Epithelial cell of esophagus (primary cell): ENCODE results near the gene KIF26B.

Source experiments
- DNase-seq: peaks from one replicate; pipeline ENCODE4 v3.0.0; 2010; ENCODE audit warnings: low read depth
- H3K4me3 ChIP-seq: 2 replicates; pipeline ENCODE4 v1.5.1; 2011; ENCODE audit warnings: mild to moderate bottlenecking, low read length, control low read depth
- TF ChIP-seq, protein P1 (sequence below): IDR thresholded peaks from 2 replicates; pipeline ENCODE4 v1.5.1; 2011; ENCODE audit warnings: low read depth, mild to moderate bottlenecking, low read length, control low read depth, inconsistent platforms; ENCODE audit not compliant: insufficient read depth; ENCODE audit errors: missing control alignments

KIF26B gene

DNA sequence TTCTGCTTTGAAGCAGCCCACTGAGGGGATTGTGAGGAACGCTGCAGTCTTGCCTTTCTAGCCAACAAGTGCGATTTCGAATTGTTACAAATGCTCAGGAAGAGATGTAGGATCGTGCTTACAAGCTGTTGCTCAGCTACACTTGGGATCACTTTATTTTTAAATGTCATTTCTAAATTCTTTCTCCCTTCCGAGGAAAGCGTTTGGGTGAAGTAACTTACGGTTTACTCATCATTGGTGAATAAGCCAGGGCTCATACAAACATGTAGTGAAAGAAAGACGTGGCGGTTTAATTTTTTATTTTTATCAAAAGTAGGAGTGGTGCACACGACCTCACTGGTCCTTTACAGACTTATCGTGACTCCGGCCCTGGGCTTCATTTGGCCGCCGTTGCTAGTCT is 386.6 kb downstream of the KIF26B start:
- TF ChIP-seq, protein P1, sequence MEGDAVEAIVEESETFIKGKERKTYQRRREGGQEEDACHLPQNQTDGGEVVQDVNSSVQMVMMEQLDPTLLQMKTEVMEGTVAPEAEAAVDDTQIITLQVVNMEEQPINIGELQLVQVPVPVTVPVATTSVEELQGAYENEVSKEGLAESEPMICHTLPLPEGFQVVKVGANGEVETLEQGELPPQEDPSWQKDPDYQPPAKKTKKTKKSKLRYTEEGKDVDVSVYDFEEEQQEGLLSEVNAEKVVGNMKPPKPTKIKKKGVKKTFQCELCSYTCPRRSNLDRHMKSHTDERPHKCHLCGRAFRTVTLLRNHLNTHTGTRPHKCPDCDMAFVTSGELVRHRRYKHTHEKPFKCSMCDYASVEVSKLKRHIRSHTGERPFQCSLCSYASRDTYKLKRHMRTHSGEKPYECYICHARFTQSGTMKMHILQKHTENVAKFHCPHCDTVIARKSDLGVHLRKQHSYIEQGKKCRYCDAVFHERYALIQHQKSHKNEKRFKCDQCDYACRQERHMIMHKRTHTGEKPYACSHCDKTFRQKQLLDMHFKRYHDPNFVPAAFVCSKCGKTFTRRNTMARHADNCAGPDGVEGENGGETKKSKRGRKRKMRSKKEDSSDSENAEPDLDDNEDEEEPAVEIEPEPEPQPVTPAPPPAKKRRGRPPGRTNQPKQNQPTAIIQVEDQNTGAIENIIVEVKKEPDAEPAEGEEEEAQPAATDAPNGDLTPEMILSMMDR, result no peak
- H3K4me3 ChIP-seq, result no peak overlapping the region
- DNase-seq, result no peak

DNA sequence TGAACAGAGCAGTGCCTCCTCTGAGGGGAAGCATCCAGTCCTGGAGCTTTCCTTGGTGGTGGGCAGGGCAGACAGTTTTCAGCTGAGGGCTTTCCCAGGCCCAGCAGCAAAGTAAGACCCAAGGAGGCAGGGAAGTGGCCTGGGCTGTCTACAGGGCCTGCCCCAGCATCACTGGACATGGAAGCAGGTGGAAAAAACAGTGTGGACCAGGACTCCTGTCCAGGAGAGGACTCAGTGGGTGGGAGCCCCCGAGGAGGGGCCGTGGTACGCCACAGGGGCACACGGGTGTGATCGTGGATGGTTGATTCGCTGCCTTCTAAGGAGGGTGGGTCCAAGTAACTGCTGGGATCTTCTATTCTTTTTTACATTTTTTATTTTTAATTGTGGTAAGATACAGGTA is 387.6 kb downstream of the KIF26B start:
- DNase-seq, result no peak
- H3K4me3 ChIP-seq, result no peak overlapping the region
- TF ChIP-seq, protein P1, result no peak

DNA sequence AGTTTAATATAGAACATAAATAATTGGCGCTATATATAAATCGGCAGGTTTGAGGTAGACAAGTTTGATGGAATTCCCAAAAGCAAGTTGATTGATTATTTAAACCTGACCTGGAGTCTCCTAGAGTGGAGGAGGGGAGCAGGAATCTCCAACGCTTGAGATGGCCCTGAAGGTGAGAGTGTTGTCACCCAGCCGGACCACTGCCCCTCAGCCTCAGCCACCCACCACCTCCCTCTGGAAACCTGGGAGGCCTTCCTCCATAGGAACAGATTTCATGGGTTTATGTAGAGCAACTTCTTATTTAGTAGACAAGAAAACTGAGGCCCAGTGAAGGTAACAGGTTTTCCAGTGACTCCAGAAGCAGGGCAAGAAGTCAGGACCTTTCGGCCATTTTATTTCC is 389.5 kb downstream of the KIF26B start:
- TF ChIP-seq, protein P1, result no peak
- no peak overlapping the region for H3K4me3 ChIP-seq
- no peak for DNase-seq

DNA sequence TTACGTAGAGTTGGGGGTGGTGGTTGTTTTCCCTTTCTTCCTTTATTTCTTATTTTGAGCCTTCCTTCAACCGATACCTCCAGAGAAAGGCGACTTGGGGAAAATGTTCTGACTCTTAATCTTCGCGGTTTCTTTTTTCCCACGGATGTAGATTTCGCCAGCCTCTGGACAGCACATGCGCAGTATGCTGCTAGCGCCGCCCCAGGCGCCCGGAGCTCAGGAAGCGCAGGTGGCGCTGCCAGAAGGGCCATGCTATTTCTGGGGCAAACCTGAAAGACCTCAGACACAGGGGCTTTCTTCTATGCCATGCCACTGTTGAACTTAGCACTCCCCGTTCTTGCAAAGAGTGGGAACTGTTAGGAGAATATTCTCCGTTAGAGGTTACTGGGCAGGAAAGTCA is 392.1 kb downstream of the KIF26B start:
- no peak overlapping the region for H3K4me3 ChIP-seq
- no peak for DNase-seq
- TF ChIP-seq, protein P1, result no peak

GRCh38 chr1:245549996-245550719 is 395.4 kb downstream of the KIF26B start:
- TF ChIP-seq, protein P1, result no peak
- H3K4me3 ChIP-seq, result no peak overlapping the region
- DNase-seq, result no peak

- TF ChIP-seq, protein P1, result no peak
- H3K4me3 ChIP-seq, result no peak overlapping the region
- no peak for DNase-seq
Measured at GRCh38 chr1:245550720-245551043, 395.9 kb downstream of the KIF26B start.

DNA sequence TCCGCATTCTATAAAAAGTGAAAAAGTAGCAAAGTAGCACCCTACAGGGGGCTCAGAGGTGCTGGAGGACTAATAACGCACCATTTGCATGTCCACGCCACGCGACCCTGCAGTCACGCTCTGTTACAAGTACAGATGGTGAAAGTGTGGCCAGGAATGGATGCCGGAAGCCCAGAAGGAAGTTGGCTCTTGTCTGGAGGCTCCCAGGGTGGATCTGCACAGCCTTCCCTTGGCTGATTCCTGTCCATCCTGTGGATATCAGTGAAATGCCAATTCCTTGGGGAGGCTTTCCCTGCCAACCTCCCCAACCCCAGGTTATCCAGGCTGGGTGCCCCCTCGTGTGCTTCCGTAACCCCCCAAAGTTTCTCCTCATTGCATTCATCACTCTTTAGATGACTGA is 396.8 kb downstream of the KIF26B start:
- no peak overlapping the region for H3K4me3 ChIP-seq
- DNase-seq, result no peak
- TF ChIP-seq, protein P1, result no peak
